Gastrocnemius medialis (tissue), 4 donors: Measurements from ENCODE around the gene ZNF526.

Experiments used
- CTCF ChIP-seq, 5 experiments: fragments of 450-650 bp in 3 of 5; fragments of 200-600 bp in 2 of 5; sonication (generic) in 2 of 5; IDR thresholded peaks in 4 of 5; conservative IDR thresholded peaks in 1 of 5; 1 replicate in 4 of 5; 2 replicates in 1 of 5; pipeline ENCODE4 v1.5.1; 2016 to 2019; ENCODE audit warnings: antibody characterized with exemption in 5 of 5, mild to moderate bottlenecking in 3 of 5, moderate library complexity in 3 of 5
- POLR2A ChIP-seq, 2 donors: fragments of 450-650 bp; IDR thresholded peaks; one replicate each; pipeline ENCODE4 v1.6.1; 2017; ENCODE audit warnings: antibody characterized with exemption in 2 of 2, mild to moderate bottlenecking in 2 of 2, moderate library complexity in 2 of 2

- TF ChIP-seq POLR2A (IDR thresholded peaks at IDR 0.05) (no peak), CTCF (IDR thresholded peaks at IDR 0.05 in 4 of 5, conservative IDR thresholded peaks at IDR 0.05 in 1 of 5) (no peak)
Observed at GRCh38 chr19:42274065-42274682, 54.1 kb downstream of the ZNF526 start.
